Measurements from ENCODE around the gene APBA2.

GRCh38 chr15:28994142-28994830, 108.5 kb downstream of the APBA2 start:
- TF ChIP-seq, protein P1, sequence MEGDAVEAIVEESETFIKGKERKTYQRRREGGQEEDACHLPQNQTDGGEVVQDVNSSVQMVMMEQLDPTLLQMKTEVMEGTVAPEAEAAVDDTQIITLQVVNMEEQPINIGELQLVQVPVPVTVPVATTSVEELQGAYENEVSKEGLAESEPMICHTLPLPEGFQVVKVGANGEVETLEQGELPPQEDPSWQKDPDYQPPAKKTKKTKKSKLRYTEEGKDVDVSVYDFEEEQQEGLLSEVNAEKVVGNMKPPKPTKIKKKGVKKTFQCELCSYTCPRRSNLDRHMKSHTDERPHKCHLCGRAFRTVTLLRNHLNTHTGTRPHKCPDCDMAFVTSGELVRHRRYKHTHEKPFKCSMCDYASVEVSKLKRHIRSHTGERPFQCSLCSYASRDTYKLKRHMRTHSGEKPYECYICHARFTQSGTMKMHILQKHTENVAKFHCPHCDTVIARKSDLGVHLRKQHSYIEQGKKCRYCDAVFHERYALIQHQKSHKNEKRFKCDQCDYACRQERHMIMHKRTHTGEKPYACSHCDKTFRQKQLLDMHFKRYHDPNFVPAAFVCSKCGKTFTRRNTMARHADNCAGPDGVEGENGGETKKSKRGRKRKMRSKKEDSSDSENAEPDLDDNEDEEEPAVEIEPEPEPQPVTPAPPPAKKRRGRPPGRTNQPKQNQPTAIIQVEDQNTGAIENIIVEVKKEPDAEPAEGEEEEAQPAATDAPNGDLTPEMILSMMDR (IDR thresholded peaks at IDR 0.05) = no peak
- TF ChIP-seq POLR2AphosphoS5 (IDR thresholded peaks at IDR 0.05) (no peak), POLR2A (IDR thresholded peaks at IDR 0.05) (no peak), EP300 (IDR thresholded peaks at IDR 0.05) (no peak)

All from upper lobe of left lung (tissue), 4 donors.